SK-N-SH treated with all-trans-retinoic acid at 6 μM for 48 hours (cell line): ENCODE measurements around the gene RSKR.

Source experiments
- ATAC-seq: fragments of 200-7000 bp; cut with Tn5 transposase; 3 replicates; pipeline ENCODE4 v1.9.1; 2020; ENCODE audit warnings: mild to moderate bottlenecking, moderate library complexity
- ARNTL ChIP-seq: fragments of 450-650 bp; formaldehyde crosslinking; IDR thresholded peaks from 2 replicates; pipeline ENCODE4 v1.5.0; 2020; ENCODE audit warnings: low read depth, mild to moderate bottlenecking, moderate library complexity, borderline replicate concordance
- BACH2 ChIP-seq: fragments of 250-450 bp; sonication (Bioruptor Pico); IDR thresholded peaks from 2 replicates; pipeline ENCODE4 v1.9.0; 2021; ENCODE audit warnings: mild to moderate bottlenecking, borderline replicate concordance
- CSDC2 ChIP-seq: fragments of 250-450 bp; sonication (Bioruptor Pico); IDR thresholded peaks from 2 replicates; pipeline ENCODE4 v1.5.0; 2020; ENCODE audit warnings: mild to moderate bottlenecking, moderate library complexity
- ESRRG ChIP-seq: fragments of 250-450 bp; sonication (Bioruptor Pico); IDR thresholded peaks from 2 replicates; pipeline ENCODE4 v1.6.1; 2021; ENCODE audit warnings: mild to moderate bottlenecking
- GLIS3 ChIP-seq: fragments of 250-450 bp; sonication (Bioruptor Pico); IDR thresholded peaks from 2 replicates; pipeline ENCODE4 v1.5.0; 2020; ENCODE audit warnings: mild to moderate bottlenecking, moderate library complexity
- ISL1 ChIP-seq: fragments of 250-450 bp; sonication (Bioruptor Pico); IDR thresholded peaks from 2 replicates; pipeline ENCODE4 v2.1.2; 2022; ENCODE audit warnings: mild to moderate bottlenecking, moderate library complexity
- OSR1 ChIP-seq: fragments of 250-450 bp; sonication (Bioruptor Pico); IDR thresholded peaks from 2 replicates; pipeline ENCODE4 v1.8.0; 2022; ENCODE audit warnings: moderate library complexity, mild to moderate bottlenecking, inconsistent platforms
- PPARA ChIP-seq: fragments of 250-450 bp; sonication (Bioruptor Pico); IDR thresholded peaks from 2 replicates; pipeline ENCODE4 v1.5.0; 2020; ENCODE audit warnings: mild to moderate bottlenecking, borderline replicate concordance
- RARB ChIP-seq: fragments of 250-450 bp; sonication (Bioruptor Pico); IDR thresholded peaks from 2 replicates; pipeline ENCODE4 v1.8.0; 2021; ENCODE audit warnings: mild to moderate bottlenecking, moderate library complexity
- SNAI2 ChIP-seq: fragments of 250-450 bp; sonication (Bioruptor Pico); IDR thresholded peaks from 2 replicates; pipeline ENCODE4 v1.5.0; 2020; ENCODE audit warnings: mild to moderate bottlenecking, moderate library complexity
- TCF4 ChIP-seq: fragments of 250-450 bp; sonication (Bioruptor Pico); IDR thresholded peaks from 2 replicates; pipeline ENCODE4 v1.8.0; 2021; ENCODE audit warnings: mild to moderate bottlenecking, moderate library complexity, borderline replicate concordance
- TOX ChIP-seq: fragments of 250-450 bp; sonication (Bioruptor Pico); IDR thresholded peaks from 2 replicates; pipeline ENCODE4 v1.8.0; 2021; ENCODE audit warnings: mild to moderate bottlenecking, moderate library complexity, borderline replicate concordance
- ZC3H10 ChIP-seq: fragments of 250-450 bp; sonication (Bioruptor Pico); IDR thresholded peaks from 2 replicates; pipeline ENCODE4 v1.5.1; 2021; ENCODE audit warnings: mild to moderate bottlenecking, moderate library complexity
- ZFP3 ChIP-seq: fragments of 250-450 bp; sonication (Bioruptor Pico); IDR thresholded peaks from 2 replicates; pipeline ENCODE4 v1.5.0; 2020; ENCODE audit warnings: mild to moderate bottlenecking, moderate library complexity
- ZFP30 ChIP-seq: fragments of 450-650 bp; formaldehyde crosslinking; IDR thresholded peaks from 2 replicates; pipeline ENCODE4 v1.5.0; 2022; ENCODE audit warnings: mild to moderate bottlenecking, moderate library complexity
- ZNF565 ChIP-seq: fragments of 450-650 bp; formaldehyde crosslinking; conservative IDR thresholded peaks from 2 replicates; pipeline ENCODE4 v1.5.0; 2020; ENCODE audit warnings: low read depth, mild to moderate bottlenecking, moderate library complexity
- ZNF70 ChIP-seq: fragments of 450-650 bp; formaldehyde crosslinking; IDR thresholded peaks from 2 replicates; pipeline ENCODE4 v1.5.0; 2020; ENCODE audit warnings: mild to moderate bottlenecking, moderate library complexity
- ZNF8 ChIP-seq: fragments of 450-650 bp; formaldehyde crosslinking; IDR thresholded peaks from 2 replicates; pipeline ENCODE4 v1.5.0; 2020; ENCODE audit warnings: mild to moderate bottlenecking, moderate library complexity
- TF ChIP-seq, protein P1 (sequence below): fragments of 250-450 bp; sonication (Bioruptor Pico); IDR thresholded peaks from 2 replicates; pipeline ENCODE4 v1.5.0; 2020; ENCODE audit warnings: mild to moderate bottlenecking, moderate library complexity
- TF ChIP-seq, protein P2 (sequence below): fragments of 250-450 bp; sonication (Bioruptor Pico); IDR thresholded peaks from 2 replicates; pipeline ENCODE4 v1.5.1; 2021; ENCODE audit warnings: mild to moderate bottlenecking, moderate library complexity
- TF ChIP-seq, protein P3 (sequence below): fragments of 250-450 bp; sonication (Bioruptor Pico); IDR thresholded peaks from 2 replicates; pipeline ENCODE4 v1.8.0; 2020; ENCODE audit warnings: mild to moderate bottlenecking, moderate library complexity, borderline replicate concordance
- TF ChIP-seq, protein P4 (sequence below): fragments of 250-450 bp; sonication (Bioruptor Pico); IDR thresholded peaks from 2 replicates; pipeline ENCODE4 v1.8.0; 2021; ENCODE audit warnings: low read depth, mild to moderate bottlenecking, moderate library complexity, borderline replicate concordance
- TF ChIP-seq, protein P5 (sequence below): fragments of 250-450 bp; sonication (Bioruptor Pico); IDR thresholded peaks from 2 replicates; pipeline ENCODE4 v1.5.1; 2020; ENCODE audit warnings: low read depth, mild to moderate bottlenecking, moderate library complexity

RSKR gene

DNA sequence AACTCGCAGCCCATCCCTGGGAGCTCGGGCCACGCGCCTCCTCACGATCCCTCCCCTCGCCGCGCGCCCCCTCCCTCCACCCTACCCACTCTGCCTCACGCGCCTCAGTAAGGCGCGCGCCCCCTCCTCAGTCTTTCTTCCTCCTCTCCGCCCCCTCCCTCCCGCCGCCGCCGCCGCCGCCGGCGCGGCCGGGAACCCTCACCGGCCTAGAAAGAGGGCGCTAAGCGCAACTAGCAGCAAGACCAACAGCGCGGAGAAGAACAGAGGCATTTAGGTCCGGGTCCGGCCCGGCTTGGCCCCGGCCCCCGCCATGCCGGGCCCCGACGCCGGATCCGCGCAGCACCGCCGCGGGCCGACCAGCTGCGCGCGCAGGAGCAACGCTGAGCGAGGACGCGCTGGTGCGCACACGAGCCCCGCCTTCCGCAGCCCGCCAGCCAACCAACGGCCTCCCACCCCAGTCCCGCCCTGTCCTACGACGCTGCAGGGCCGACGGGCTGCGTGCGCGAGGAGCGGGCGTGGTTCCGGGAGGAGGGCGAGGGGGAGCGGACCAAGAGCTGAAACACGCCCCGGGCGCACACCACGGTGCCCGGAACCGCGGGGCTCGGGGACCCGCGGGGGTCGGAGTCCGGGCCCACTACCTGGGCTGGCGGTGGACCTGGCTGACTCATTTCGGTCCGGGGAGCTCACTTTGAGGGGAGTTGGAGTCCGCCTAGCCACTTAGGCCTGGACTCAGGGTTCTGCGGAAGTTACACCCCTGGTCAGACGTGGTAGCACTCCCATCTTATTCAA is 31.0 kb upstream of the RSKR start, which contains the start of gene BLTP2 (continued):
- TF ChIP-seq, protein P1, sequence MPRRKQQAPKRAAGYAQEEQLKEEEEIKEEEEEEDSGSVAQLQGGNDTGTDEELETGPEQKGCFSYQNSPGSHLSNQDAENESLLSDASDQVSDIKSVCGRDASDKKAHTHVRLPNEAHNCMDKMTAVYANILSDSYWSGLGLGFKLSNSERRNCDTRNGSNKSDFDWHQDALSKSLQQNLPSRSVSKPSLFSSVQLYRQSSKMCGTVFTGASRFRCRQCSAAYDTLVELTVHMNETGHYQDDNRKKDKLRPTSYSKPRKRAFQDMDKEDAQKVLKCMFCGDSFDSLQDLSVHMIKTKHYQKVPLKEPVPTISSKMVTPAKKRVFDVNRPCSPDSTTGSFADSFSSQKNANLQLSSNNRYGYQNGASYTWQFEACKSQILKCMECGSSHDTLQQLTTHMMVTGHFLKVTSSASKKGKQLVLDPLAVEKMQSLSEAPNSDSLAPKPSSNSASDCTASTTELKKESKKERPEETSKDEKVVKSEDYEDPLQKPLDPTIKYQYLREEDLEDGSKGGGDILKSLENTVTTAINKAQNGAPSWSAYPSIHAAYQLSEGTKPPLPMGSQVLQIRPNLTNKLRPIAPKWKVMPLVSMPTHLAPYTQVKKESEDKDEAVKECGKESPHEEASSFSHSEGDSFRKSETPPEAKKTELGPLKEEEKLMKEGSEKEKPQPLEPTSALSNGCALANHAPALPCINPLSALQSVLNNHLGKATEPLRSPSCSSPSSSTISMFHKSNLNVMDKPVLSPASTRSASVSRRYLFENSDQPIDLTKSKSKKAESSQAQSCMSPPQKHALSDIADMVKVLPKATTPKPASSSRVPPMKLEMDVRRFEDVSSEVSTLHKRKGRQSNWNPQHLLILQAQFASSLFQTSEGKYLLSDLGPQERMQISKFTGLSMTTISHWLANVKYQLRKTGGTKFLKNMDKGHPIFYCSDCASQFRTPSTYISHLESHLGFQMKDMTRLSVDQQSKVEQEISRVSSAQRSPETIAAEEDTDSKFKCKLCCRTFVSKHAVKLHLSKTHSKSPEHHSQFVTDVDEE (CRISPR knock-in tag): no peak
- TF ChIP-seq ZNF565 (no peak), ARNTL (no peak), ZFP3 (no peak), ZC3H10 (no peak)

DNA sequence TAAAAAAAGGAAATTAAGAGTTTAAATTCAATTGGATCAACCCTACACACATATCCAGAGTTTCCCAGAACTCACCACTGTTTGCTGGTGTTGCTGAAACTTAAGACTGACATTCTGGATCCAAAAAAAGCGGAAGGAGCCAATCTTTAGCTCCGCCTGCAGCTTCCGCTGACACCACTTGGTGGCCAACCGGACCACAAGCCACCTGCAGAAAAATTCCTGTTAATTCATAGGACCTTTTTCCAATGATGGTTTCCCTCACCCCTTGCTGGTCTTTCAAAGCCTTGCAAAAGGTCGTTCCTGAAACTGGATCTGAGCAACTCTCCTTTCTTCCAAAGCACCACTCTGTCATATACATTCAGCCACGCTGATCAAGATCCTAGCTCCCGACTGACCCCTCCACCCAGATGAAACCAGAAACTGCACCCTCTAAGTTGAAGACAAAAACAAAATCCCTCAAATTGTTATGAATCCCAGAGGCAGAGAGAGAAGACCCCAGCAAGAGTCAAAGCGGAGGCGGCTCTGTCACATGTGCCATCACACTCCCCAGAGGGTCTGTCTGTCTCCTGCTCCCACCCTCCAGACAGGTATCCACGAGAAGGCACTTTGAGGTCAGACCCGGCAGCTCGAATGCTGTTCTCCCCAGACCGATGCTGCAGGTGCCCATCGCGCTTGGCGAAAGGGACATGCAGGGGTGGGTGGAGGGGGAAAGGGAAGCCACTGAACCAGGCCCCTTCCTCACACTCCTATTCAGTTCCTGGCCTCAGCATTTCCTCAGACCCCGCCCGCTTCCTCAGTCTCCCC is 30.2 kb upstream of the RSKR start:
- TF ChIP-seq, protein P2, sequence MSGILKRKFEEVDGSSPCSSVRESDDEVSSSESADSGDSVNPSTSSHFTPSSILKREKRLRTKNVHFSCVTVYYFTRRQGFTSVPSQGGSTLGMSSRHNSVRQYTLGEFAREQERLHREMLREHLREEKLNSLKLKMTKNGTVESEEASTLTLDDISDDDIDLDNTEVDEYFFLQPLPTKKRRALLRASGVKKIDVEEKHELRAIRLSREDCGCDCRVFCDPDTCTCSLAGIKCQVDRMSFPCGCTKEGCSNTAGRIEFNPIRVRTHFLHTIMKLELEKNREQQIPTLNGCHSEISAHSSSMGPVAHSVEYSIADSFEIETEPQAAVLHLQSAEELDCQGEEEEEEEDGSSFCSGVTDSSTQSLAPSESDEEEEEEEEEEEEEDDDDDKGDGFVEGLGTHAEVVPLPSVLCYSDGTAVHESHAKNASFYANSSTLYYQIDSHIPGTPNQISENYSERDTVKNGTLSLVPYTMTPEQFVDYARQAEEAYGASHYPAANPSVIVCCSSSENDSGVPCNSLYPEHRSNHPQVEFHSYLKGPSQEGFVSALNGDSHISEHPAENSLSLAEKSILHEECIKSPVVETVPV (CRISPR knock-in tag): no peak
- TF ChIP-seq, protein P3, sequence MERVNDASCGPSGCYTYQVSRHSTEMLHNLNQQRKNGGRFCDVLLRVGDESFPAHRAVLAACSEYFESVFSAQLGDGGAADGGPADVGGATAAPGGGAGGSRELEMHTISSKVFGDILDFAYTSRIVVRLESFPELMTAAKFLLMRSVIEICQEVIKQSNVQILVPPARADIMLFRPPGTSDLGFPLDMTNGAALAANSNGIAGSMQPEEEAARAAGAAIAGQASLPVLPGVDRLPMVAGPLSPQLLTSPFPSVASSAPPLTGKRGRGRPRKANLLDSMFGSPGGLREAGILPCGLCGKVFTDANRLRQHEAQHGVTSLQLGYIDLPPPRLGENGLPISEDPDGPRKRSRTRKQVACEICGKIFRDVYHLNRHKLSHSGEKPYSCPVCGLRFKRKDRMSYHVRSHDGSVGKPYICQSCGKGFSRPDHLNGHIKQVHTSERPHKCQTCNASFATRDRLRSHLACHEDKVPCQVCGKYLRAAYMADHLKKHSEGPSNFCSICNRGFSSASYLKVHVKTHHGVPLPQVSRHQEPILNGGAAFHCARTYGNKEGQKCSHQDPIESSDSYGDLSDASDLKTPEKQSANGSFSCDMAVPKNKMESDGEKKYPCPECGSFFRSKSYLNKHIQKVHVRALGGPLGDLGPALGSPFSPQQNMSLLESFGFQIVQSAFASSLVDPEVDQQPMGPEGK (CRISPR knock-in tag): no peak
- TF ChIP-seq ISL1 (CRISPR knock-in tag) (no peak), OSR1 (no peak), SNAI2 (CRISPR knock-in tag) (no peak), TOX (CRISPR knock-in tag) (no peak), CSDC2 (no peak), ZFP30 (CRISPR knock-in tag) (no peak), ESRRG (CRISPR knock-in tag) (no peak), ZC3H10 (no peak), ZNF8 (no peak), ZNF70 (CRISPR knock-in tag) (no peak), GLIS3 (CRISPR knock-in tag) (no peak)
- TF ChIP-seq, protein P4, sequence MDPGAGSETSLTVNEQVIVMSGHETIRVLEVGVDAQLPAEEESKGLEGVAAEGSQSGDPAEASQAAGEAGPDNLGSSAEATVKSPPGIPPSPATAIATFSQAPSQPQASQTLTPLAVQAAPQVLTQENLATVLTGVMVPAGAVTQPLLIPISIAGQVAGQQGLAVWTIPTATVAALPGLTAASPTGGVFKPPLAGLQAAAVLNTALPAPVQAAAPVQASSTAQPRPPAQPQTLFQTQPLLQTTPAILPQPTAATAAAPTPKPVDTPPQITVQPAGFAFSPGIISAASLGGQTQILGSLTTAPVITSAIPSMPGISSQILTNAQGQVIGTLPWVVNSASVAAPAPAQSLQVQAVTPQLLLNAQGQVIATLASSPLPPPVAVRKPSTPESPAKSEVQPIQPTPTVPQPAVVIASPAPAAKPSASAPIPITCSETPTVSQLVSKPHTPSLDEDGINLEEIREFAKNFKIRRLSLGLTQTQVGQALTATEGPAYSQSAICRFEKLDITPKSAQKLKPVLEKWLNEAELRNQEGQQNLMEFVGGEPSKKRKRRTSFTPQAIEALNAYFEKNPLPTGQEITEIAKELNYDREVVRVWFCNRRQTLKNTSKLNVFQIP (CRISPR knock-in tag): no peak
- TF ChIP-seq, all 23 proteins: peak for 0
- ATAC-seq: peak; percentile 23

DNA sequence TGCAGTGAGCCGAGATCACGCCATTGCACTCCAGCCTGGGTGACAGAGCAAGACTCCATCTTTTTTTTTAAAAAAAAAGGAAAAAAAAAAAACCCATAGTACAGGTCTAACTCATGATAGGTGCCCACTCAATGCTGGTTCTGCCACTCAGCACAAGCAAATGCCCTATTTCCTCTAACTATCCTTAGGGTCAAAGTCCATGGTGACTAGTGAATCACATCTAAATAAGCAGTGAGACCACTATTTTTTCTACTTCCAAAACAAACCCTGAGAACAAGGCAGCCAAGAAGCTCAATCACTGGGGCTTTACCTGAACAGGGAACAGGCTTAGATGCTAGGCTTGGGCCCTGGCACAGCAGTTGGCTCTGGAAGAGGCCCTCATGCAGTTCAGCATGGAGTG is 27.6 kb upstream of the RSKR start:
- ATAC-seq: no peak
- no peak for TF ChIP-seq PPARA (CRISPR knock-in tag)
- TF ChIP-seq, protein P3 (CRISPR knock-in tag): no peak
- no peak for TF ChIP-seq ZFP30 (CRISPR knock-in tag)
- TF ChIP-seq BACH2: no peak
- no peak for TF ChIP-seq ZNF70 (CRISPR knock-in tag)
- TF ChIP-seq ESRRG (CRISPR knock-in tag): no peak
- TF ChIP-seq, protein P5, sequence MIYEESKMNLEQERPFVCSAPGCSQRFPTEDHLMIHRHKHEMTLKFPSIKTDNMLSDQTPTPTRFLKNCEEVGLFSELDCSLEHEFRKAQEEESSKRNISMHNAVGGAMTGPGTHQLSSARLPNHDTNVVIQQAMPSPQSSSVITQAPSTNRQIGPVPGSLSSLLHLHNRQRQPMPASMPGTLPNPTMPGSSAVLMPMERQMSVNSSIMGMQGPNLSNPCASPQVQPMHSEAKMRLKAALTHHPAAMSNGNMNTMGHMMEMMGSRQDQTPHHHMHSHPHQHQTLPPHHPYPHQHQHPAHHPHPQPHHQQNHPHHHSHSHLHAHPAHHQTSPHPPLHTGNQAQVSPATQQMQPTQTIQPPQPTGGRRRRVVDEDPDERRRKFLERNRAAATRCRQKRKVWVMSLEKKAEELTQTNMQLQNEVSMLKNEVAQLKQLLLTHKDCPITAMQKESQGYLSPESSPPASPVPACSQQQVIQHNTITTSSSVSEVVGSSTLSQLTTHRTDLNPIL: no peak
- no peak for TF ChIP-seq CSDC2
- TF ChIP-seq, protein P2 (CRISPR knock-in tag): no peak
- TF ChIP-seq GLIS3 (CRISPR knock-in tag): no peak
- TF ChIP-seq TCF4 (CRISPR knock-in tag): no peak
- no peak for TF ChIP-seq ISL1 (CRISPR knock-in tag)
- no peak for TF ChIP-seq ZC3H10
- TF ChIP-seq RARB (CRISPR knock-in tag): no peak
